ENCODE results near the gene GMPR2. TPM values are rescaled to one million over a fixed set of nuclear protein-coding genes. Genes with fewer than 3 reads are reported as not detected.

GMPR2 gene
- total and polyA plus RNA-seq, 2 of the 13 experiments (the other 11 are each of a cell fraction or from before 2014, with no cell fraction given): 210 to 273 TPM

DNA sequence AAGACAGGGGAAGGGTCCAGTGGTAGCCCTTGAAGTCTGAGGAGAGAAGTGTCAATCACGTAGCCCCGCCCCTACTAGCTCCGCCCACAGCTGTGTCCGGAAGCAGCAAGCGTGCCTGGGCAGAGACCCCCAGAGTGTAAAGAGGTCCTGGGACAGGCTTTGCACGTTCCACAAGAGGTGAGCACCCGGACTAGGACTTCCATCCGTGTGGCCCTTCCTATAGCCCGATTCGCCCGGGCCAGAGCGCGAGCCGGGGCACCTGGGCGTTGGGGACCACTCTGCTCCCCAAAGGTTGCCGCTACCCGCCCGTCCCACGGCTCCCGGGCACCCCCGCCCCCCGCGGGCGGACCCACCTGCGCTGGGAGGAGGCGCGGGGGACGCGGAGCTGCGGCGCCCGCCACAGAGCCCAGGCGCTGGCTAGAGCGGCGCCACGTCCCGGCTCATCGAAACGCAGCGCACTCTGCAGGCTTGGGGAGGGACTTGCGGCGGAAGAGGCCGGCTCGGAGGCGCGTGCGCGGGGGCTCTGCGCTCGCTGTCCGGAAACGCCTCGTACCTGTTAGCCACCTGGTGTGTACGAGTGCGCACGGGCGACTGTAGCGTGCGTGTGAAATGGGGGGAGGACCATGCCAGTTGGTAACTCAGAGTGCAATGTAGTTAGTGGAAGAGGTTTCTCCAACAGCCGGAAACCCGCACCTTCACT is 38.6 kb downstream of the GMPR2 start, which contains the start of gene RABGGTA (continued):
- TF ChIP-seq SCMH1 (CRISPR knock-in tag; IDR thresholded peaks at IDR 0.05; ENCODE audit: borderline replicate concordance) (no peak), ZMAT3 (CRISPR knock-in tag; conservative IDR thresholded peaks at IDR 0.05) (peak; percentile 100), NCOA5 (CRISPR knock-in tag; IDR thresholded peaks at IDR 0.05) (no peak), MAFG (CRISPR knock-in tag; IDR thresholded peaks at IDR 0.05) (no peak), SETDB1 (CRISPR knock-in tag; IDR thresholded peaks at IDR 0.05; ENCODE audit: borderline replicate concordance) (no peak), TEAD3 (CRISPR knock-in tag; optimal IDR thresholded peaks at IDR 0.05; ENCODE audit: borderline replicate concordance) (peak; percentile 76), PBX3 (CRISPR knock-in tag; IDR thresholded peaks at IDR 0.05; ENCODE audit: borderline replicate concordance) (peak; percentile 95), PHF8 (CRISPR knock-in tag; IDR thresholded peaks at IDR 0.05) (peak; percentile 99), TCF7 (IDR thresholded peaks at IDR 0.05; ENCODE audit: low read depth) (peak; percentile 20; the same call in 1 of the 2 replicates), ZNF451 (CRISPR knock-in tag; IDR thresholded peaks at IDR 0.05) (peak; percentile 100), REL (CRISPR knock-in tag; conservative IDR thresholded peaks at IDR 0.05) (peak; percentile 98), NFIC (IDR thresholded peaks at IDR 0.05; ENCODE audit: low read length) (no peak), ZNF777 (CRISPR knock-in tag; IDR thresholded peaks at IDR 0.05) (peak; percentile 84), YY1 (IDR thresholded peaks at IDR 0.05; ENCODE audit: insufficient read depth, insufficient replicate concordance, low read depth, low read length) (peak; percentile 90), ZFP36L1 (CRISPR knock-in tag; IDR thresholded peaks at IDR 0.05) (peak; percentile 100), ZNF468 (CRISPR knock-in tag; IDR thresholded peaks at IDR 0.05) (peak; percentile 97; the same call in 1 of the 2 replicates), ZNF530 (CRISPR knock-in tag; IDR thresholded peaks at IDR 0.05; ENCODE audit: low read depth) (no peak), ZNF660 (CRISPR knock-in tag; IDR thresholded peaks at IDR 0.05; ENCODE audit: borderline replicate concordance, low read depth) (peak; percentile 90), MLLT10 (CRISPR knock-in tag; IDR thresholded peaks at IDR 0.05) (no peak), DR1 (CRISPR knock-in tag; IDR thresholded peaks at IDR 0.05) (peak; percentile 90; the same call in 1 of the 2 replicates), HDAC1 (CRISPR knock-in tag; IDR thresholded peaks at IDR 0.05) (peak; percentile 99), XRCC5 (optimal IDR thresholded peaks at IDR 0.05; ENCODE audit: low read length) (peak; percentile 100)
- TF ChIP-seq, protein P1, sequence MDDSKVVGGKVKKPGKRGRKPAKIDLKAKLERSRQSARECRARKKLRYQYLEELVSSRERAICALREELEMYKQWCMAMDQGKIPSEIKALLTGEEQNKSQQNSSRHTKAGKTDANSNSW (CRISPR knock-in tag; IDR thresholded peaks at IDR 0.05; ENCODE audit: borderline replicate concordance): peak; percentile 98
- TF ChIP-seq, protein P2, sequence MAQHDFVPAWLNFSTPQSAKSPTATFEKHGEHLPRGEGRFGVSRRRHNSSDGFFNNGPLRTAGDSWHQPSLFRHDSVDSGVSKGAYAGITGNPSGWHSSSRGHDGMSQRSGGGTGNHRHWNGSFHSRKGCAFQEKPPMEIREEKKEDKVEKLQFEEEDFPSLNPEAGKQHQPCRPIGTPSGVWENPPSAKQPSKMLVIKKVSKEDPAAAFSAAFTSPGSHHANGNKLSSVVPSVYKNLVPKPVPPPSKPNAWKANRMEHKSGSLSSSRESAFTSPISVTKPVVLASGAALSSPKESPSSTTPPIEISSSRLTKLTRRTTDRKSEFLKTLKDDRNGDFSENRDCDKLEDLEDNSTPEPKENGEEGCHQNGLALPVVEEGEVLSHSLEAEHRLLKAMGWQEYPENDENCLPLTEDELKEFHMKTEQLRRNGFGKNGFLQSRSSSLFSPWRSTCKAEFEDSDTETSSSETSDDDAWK (CRISPR knock-in tag; IDR thresholded peaks at IDR 0.05): no peak
- TF ChIP-seq, protein P3, sequence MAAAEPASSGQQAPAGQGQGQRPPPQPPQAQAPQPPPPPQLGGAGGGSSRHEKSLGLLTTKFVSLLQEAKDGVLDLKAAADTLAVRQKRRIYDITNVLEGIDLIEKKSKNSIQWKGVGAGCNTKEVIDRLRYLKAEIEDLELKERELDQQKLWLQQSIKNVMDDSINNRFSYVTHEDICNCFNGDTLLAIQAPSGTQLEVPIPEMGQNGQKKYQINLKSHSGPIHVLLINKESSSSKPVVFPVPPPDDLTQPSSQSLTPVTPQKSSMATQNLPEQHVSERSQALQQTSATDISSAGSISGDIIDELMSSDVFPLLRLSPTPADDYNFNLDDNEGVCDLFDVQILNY (CRISPR knock-in tag; conservative IDR thresholded peaks at IDR 0.05): peak; percentile 91
